ENCODE results near the gene TCFL5. TPM values are rescaled to one million over a fixed set of nuclear protein-coding genes. Genes with fewer than 3 reads are reported as not detected.

Gene TCFL5
- 10.8 and 12.8 TPM in 2 replicates for total RNA-seq (2022)
- percentile 61 among the genes with signal in this experiment for Bru-seq, nascent RNA
- BruChase-seq, experiment 1, labeled RNA remaining after a 6-hour chase = percentile 73 among the genes with signal in this experiment
- percentile 76 among the genes with signal in this experiment for BruChase-seq, experiment 2, labeled RNA remaining after a 2-hour chase
- long read RNA-seq, transcript TCFL5-202 (6 exons, 2,456 nt) = major isoform, 5 of 21 reads
- long read RNA-seq, partial matches to known transcripts = 6 of 21 reads
- long read RNA-seq, other reads (novel, unspliced or antisense) = 10 of 21 reads

DNA sequence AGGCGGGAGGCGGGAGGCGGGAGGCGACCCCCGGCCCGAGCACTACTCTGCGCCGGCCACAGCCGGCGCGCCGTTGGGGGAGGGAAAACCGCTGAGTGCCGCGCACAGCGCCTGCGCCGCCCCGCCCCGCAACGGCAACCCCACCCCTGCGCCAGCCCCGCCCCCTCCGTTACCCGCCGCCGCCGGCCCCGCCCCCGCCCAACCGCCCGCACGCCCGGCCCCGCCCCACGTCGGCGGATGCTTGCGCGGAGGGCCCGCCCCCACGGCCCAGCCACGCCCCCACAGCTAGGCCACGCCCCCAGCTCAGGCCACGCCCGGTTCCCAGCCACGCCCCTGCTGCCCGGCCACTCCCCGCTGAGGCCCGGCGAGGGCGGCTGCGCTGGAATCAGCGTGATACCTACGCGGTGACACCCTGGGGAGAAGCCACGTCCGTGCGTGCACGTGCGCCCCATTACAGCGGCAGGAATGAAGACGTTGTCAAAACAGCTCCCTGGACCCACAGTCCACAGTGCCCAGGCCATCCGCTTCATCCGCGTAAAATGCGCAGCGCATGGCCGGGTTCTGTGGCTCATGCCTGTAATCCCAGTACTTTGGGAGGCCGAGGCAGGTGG, at the start of gene TCFL5:
TCFL5 (minus strand) TSS at position 97 of the 611 bp plus-strand sequence. CDS start 152 bp downstream, outside the sequence.
- peak; percentile 75 for DNase-seq (ENCODE audit: unreplicated experiment)
- peaks cover 10% of the 10 kb centered on the region for H3K27me3 Mint-ChIP-seq (ENCODE audit: insufficient read depth, unreplicated experiment)
- H3K27ac Mint-ChIP-seq (ENCODE audit: low read depth, unreplicated experiment) = peak within 1 kb of the TSS; percentile 5
- intact Hi-C loops (cut with micrococcal nuclease) = loop anchor here (5.0 kb wide), 1 partner anchor 40 kb away; no protein-coding TSS in a partner anchor
- ChIA-PET CTCF (interaction anchor here (0.5 to 1.0 kb wide), 5 partner anchors 53 to 402 kb away, joined by 3 to 6 read pairs (median 3); no protein-coding TSS in a partner anchor), POLR2A (interaction anchor here (0.6 to 3.3 kb wide), 17 partner anchors 8 to 209 kb away, joined by 3 to 20 read pairs (median 5); partner anchors contain the start of genes GID8, MRGBP and OGFR)
- TF ChIP-seq, protein P1, sequence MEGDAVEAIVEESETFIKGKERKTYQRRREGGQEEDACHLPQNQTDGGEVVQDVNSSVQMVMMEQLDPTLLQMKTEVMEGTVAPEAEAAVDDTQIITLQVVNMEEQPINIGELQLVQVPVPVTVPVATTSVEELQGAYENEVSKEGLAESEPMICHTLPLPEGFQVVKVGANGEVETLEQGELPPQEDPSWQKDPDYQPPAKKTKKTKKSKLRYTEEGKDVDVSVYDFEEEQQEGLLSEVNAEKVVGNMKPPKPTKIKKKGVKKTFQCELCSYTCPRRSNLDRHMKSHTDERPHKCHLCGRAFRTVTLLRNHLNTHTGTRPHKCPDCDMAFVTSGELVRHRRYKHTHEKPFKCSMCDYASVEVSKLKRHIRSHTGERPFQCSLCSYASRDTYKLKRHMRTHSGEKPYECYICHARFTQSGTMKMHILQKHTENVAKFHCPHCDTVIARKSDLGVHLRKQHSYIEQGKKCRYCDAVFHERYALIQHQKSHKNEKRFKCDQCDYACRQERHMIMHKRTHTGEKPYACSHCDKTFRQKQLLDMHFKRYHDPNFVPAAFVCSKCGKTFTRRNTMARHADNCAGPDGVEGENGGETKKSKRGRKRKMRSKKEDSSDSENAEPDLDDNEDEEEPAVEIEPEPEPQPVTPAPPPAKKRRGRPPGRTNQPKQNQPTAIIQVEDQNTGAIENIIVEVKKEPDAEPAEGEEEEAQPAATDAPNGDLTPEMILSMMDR (IDR thresholded peaks at IDR 0.05; ENCODE audit: unreplicated experiment) = no peak
- H3K4me3 Mint-ChIP-seq (ENCODE audit: unreplicated experiment) = peak within 1 kb of the TSS; percentile 64
- H3K4me1 Mint-ChIP-seq (ENCODE audit: insufficient read depth, unreplicated experiment) = peaks cover 17% of the 10 kb centered on the region
- no peaks in the 10 kb centered on the region for H3K9me3 Mint-ChIP-seq (ENCODE audit: unreplicated experiment)
- no TSS peak for BruUV-seq (replicated peaks)
- H3K36me3 Mint-ChIP-seq (ENCODE audit: insufficient read depth, unreplicated experiment) = peaks cover 23% of the 10 kb centered on the region

DNA sequence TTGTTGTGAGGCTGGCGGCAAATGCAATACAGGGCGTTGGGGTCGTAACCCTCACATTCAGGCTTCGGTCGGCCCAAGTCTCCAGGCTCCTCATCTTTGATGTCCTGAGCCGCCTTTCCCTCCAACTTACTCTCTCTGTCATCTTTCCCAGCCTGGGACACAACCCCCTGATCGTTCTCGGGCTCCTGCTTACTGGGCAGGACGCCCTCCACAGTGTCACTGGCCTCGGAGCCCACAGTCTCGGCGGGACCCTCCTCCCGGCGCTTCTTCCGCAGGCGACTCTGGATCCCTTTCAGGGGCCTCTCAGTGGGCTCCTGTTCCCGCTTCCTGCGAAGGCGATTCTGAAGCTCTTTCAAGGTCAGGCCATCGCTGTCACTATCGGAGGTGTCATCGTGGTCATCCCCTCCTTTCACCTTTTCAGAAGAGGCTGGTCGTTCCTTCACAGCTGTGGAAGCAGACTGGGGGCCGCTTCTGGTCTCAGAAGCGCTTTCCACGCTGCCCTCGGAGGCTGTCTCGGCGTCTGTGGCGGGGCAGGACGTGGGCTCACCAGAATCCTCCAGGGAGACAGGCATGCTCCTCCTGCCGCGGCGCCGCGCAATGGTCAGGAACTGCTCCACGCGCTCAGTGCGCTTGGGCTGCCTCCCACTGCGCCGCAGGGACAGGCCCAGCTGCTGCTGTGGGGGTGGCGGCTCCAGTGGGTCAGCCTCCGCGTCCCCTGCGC, 49.3 kb upstream of the TCFL5 start:
- no peak for DNase-seq (ENCODE audit: unreplicated experiment)
- H3K36me3 Mint-ChIP-seq (ENCODE audit: insufficient read depth, unreplicated experiment) = peaks cover 82% of the 10 kb centered on the region
- TF ChIP-seq, protein P1 (IDR thresholded peaks at IDR 0.05; ENCODE audit: unreplicated experiment) = no peak
- H3K4me3 Mint-ChIP-seq (ENCODE audit: unreplicated experiment) = no peak overlapping the region
- H3K27ac Mint-ChIP-seq (ENCODE audit: low read depth, unreplicated experiment) = no peak overlapping the region
- CTCF ChIA-PET = interaction anchor here (0.6 to 5.3 kb wide), 3 partner anchors 10 to 102 kb away, joined by 3 to 54 read pairs (median 14); no protein-coding TSS in a partner anchor
- H3K27me3 Mint-ChIP-seq (ENCODE audit: insufficient read depth, unreplicated experiment) = no peaks in the 10 kb centered on the region
- POLR2A ChIA-PET = interaction anchor here (0.7 to 4.5 kb wide), 5 partner anchors 10 to 60 kb away, joined by 3 to 29 read pairs (median 4); no protein-coding TSS in a partner anchor
- intact Hi-C loops (cut with micrococcal nuclease) = no loop called here
- BruUV-seq (replicated peaks) = no TSS peak
- H3K9me3 Mint-ChIP-seq (ENCODE audit: unreplicated experiment) = no peaks in the 10 kb centered on the region
- peaks cover 6% of the 10 kb centered on the region for H3K4me1 Mint-ChIP-seq (ENCODE audit: insufficient read depth, unreplicated experiment)

- intact Hi-C loops (cut with micrococcal nuclease) = no loop called here
- TF ChIP-seq, protein P1 (IDR thresholded peaks at IDR 0.05; ENCODE audit: unreplicated experiment) = no peak
- Mint-ChIP-seq H3K4me1 (ENCODE audit: insufficient read depth, unreplicated experiment) (peaks cover 6% of the 10 kb centered on the region), H3K27ac (ENCODE audit: low read depth, unreplicated experiment) (peak overlapping the region; percentile 44), H3K4me3 (ENCODE audit: unreplicated experiment) (no peak overlapping the region), H3K9me3 (ENCODE audit: unreplicated experiment) (no peaks in the 10 kb centered on the region), H3K27me3 (ENCODE audit: insufficient read depth, unreplicated experiment) (no peaks in the 10 kb centered on the region), H3K36me3 (ENCODE audit: insufficient read depth, unreplicated experiment) (peaks cover 89% of the 10 kb centered on the region)
- ChIA-PET CTCF (interaction anchor here (0.6 to 5.3 kb wide), 3 partner anchors 9 to 102 kb away, joined by 3 to 54 read pairs (median 5); no protein-coding TSS in a partner anchor), POLR2A (no interaction called here)
- DNase-seq (ENCODE audit: unreplicated experiment) = no peak
- no TSS peak for BruUV-seq (replicated peaks)
These were observed 48.7 kb upstream of the TCFL5 start for GRCh38 chr20:62910217-62910766.

Measured in MCF 10A (cell line).